Gastrocnemius medialis (tissue), 4 donors: ENCODE results near the gene MEIOB. TPM values are rescaled to one million over a fixed set of nuclear protein-coding genes. Genes with fewer than 3 reads are reported as not detected.

ENCODE experiments used
- ATAC-seq, 2 donors: fragments of 150-250 bp; one replicate each; pipeline ENCODE4 v1.9.1; 2016
- DNase-seq, 2 donors: peaks; one replicate each; pipeline ENCODE4 v3.0.0-alpha.2; 2019
- H3K27ac ChIP-seq, 4 donors: fragments of 200-600 bp; sonication (generic); 1 replicate in 1 of 4; 2 replicates in 3 of 4; pipeline ENCODE4 v1.5.1; 2016 to 2018; ENCODE audit warnings: mild to moderate bottlenecking in 2 of 4, moderate library complexity in 1 of 4
- H3K27me3 ChIP-seq, 3 donors: fragments of 200-600 bp; sonication (generic) in 2 of 3; 1 replicate in 1 of 3; 2 replicates in 2 of 3; pipeline versions ENCODE4 v1.5.1 to v1.6.0; 2016 to 2019; ENCODE audit warnings: mild to moderate bottlenecking in 1 of 3, moderate library complexity in 1 of 3
- H3K36me3 ChIP-seq, 2 donors: fragments of 200-600 bp; sonication (generic) in 1 of 2; one replicate each; pipeline ENCODE4 v1.5.1; 2017 to 2018
- H3K4me1 ChIP-seq, 2 donors: fragments of 200-600 bp; sonication (generic) in 1 of 2; one replicate each; pipeline ENCODE4 v1.5.1; 2016 to 2017; ENCODE audit warnings: mild to moderate bottlenecking in 2 of 2
- H3K4me3 ChIP-seq, 4 donors: fragments of 200-600 bp; sonication (generic) in 3 of 4; 1 replicate in 1 of 4; 2 replicates in 3 of 4; pipeline ENCODE4 v1.5.1; 2016 to 2019; ENCODE audit warnings: mild to moderate bottlenecking in 2 of 4
- H3K9me3 ChIP-seq, 3 donors: fragments of 200-600 bp; sonication (generic) in 2 of 3; 1 replicate in 1 of 3; 2 replicates in 2 of 3; pipeline ENCODE4 v1.5.1; 2016 to 2019
- POLR2A ChIP-seq, 2 donors: fragments of 450-650 bp; IDR thresholded peaks; one replicate each; pipeline ENCODE4 v1.6.1; 2017; ENCODE audit warnings: antibody characterized with exemption in 2 of 2, mild to moderate bottlenecking in 2 of 2, moderate library complexity in 2 of 2
- in situ Hi-C, 4 donors: fragments of 200-750 bp; cut with MboI; loops; one replicate each; pipeline versions ENCODE4 v1.15.0 to v1.8.0; 2017; ENCODE audit warnings: low sequenced_read_pairs in 4 of 4
- intact Hi-C: fragments of 100-400 bp; cut with DNase I; formaldehyde crosslinking; loops from one replicate; pipeline ENCODE4 v1.15.1; 2023; ENCODE audit warnings: low total_unique reads
- total RNA-seq, 4 donors: library from RNA; depleted of rRNA; stranded (reverse); fragments of >200 nt; gene quantifications; one replicate each; pipeline versions ENCODE4 v1.1.0 to v1.2.3, GENCODE V29; 2016
- TF ChIP-seq, protein P1 (sequence below), 5 experiments: fragments of 450-650 bp in 3 of 5; fragments of 200-600 bp in 2 of 5; sonication (generic) in 2 of 5; IDR thresholded peaks in 4 of 5; conservative IDR thresholded peaks in 1 of 5; 1 replicate in 4 of 5; 2 replicates in 1 of 5; pipeline ENCODE4 v1.5.1; 2016 to 2019; ENCODE audit warnings: antibody characterized with exemption in 5 of 5, mild to moderate bottlenecking in 3 of 5, moderate library complexity in 3 of 5

The MEIOB gene
- total RNA-seq, 4 donors from 2014 or later: not detected

DNA sequence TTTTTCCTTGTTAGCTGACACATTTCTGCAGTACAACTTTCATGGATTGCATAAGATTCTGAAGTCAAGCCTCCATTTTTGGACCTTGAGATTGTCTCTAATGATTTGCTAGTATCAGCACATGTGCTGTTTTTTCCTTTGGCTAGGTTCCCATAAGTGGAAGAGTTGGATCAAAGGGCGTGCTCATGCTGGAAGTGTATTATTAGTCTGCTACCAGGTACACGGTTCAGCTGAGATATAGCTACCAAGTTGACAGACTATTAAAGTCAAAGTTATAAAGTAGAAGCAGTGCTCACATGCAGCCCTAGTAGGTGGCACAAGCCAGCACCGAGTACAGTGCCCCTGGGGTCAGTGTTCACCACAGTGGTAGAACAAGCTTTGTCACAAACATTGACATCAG is 41.8 kb downstream of the MEIOB start:
- no peak for ATAC-seq
- Histone ChIP-seq H3K27me3 (no peaks in the 10 kb centered on the region), H3K4me1 (peaks cover 37 to 38% of the 10 kb centered on the region in 2 donors), H3K36me3 (no peaks in the 10 kb centered on the region), H3K27ac (no peak overlapping the region), H3K9me3 (no peaks in the 10 kb centered on the region), H3K4me3 (no peak overlapping the region)
- DNase-seq: no peak
- intact Hi-C loops (no loop called here), in situ Hi-C loops (no loop called here)
- TF ChIP-seq, protein P1, sequence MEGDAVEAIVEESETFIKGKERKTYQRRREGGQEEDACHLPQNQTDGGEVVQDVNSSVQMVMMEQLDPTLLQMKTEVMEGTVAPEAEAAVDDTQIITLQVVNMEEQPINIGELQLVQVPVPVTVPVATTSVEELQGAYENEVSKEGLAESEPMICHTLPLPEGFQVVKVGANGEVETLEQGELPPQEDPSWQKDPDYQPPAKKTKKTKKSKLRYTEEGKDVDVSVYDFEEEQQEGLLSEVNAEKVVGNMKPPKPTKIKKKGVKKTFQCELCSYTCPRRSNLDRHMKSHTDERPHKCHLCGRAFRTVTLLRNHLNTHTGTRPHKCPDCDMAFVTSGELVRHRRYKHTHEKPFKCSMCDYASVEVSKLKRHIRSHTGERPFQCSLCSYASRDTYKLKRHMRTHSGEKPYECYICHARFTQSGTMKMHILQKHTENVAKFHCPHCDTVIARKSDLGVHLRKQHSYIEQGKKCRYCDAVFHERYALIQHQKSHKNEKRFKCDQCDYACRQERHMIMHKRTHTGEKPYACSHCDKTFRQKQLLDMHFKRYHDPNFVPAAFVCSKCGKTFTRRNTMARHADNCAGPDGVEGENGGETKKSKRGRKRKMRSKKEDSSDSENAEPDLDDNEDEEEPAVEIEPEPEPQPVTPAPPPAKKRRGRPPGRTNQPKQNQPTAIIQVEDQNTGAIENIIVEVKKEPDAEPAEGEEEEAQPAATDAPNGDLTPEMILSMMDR (IDR thresholded peaks at IDR 0.05 in 4 of 5, conservative IDR thresholded peaks at IDR 0.05 in 1 of 5): no peak
- TF ChIP-seq POLR2A (IDR thresholded peaks at IDR 0.05): no peak

GRCh38 chr16:1828645-1829410 is 43.1 kb downstream of the MEIOB start:
- in situ Hi-C loops: no loop called here
- Histone ChIP-seq H3K4me1 (peaks cover 51 to 52% of the 10 kb centered on the region in 2 donors), H3K4me3 (peak overlapping the region in 1 of 4 donors; percentile 99), H3K27ac (no peak overlapping the region), H3K27me3 (no peaks in the 10 kb centered on the region), H3K36me3 (no peaks in the 10 kb centered on the region), H3K9me3 (no peaks in the 10 kb centered on the region)
- ATAC-seq (no peak), DNase-seq (no peak)
- TF ChIP-seq, protein P1 (IDR thresholded peaks at IDR 0.05 in 4 of 5, conservative IDR thresholded peaks at IDR 0.05 in 1 of 5): no peak
- no peak for TF ChIP-seq POLR2A (IDR thresholded peaks at IDR 0.05)
- intact Hi-C loops: loop anchor here (5.0 kb wide), 2 partner anchors 407 to 438 kb away; partner anchors contain the start of genes RNPS1 and UQCC4

GRCh38 chr16:1826691-1827573 is 45.0 kb downstream of the MEIOB start, which contains the start of the genes FAHD1 and HAGH:
TSS of gene FAHD1 (plus strand) at chr16:1827206. CDS start at chr16:1827239, 33 bp downstream.
TSS of gene HAGH (minus strand) at chr16:1826825. CDS start at chr16:1826787, 38 bp downstream.
- ATAC-seq: peak; percentile 92
- Histone ChIP-seq H3K36me3 (peaks cover 0 to 8% of the 10 kb centered on the region in 2 donors), H3K27me3 (no peaks in the 10 kb centered on the region), H3K4me3 (peak within 1 kb of the TSS; percentile 74 to 99 (median 89)), H3K9me3 (no peaks in the 10 kb centered on the region), H3K27ac (peak within 1 kb of the TSS; percentile 83 to 99 (median 92)), H3K4me1 (peaks cover 56 to 60% of the 10 kb centered on the region in 2 donors)
- in situ Hi-C loops: no loop called here
- intact Hi-C loops: loop anchor here (1.0 to 5.0 kb wide), 6 partner anchors 44 to 440 kb away; partner anchors contain the start of genes EME2, MAPK8IP3, MRPS34 and NUBP2
- peak; percentile 68 to 70 for TF ChIP-seq POLR2A (IDR thresholded peaks at IDR 0.05)
- TF ChIP-seq, protein P1 (IDR thresholded peaks at IDR 0.05 in 4 of 5, conservative IDR thresholded peaks at IDR 0.05 in 1 of 5): peak in 2 of 5 experiments; percentile 33 to 37
- peak; percentile 92 to 93 for DNase-seq

DNA sequence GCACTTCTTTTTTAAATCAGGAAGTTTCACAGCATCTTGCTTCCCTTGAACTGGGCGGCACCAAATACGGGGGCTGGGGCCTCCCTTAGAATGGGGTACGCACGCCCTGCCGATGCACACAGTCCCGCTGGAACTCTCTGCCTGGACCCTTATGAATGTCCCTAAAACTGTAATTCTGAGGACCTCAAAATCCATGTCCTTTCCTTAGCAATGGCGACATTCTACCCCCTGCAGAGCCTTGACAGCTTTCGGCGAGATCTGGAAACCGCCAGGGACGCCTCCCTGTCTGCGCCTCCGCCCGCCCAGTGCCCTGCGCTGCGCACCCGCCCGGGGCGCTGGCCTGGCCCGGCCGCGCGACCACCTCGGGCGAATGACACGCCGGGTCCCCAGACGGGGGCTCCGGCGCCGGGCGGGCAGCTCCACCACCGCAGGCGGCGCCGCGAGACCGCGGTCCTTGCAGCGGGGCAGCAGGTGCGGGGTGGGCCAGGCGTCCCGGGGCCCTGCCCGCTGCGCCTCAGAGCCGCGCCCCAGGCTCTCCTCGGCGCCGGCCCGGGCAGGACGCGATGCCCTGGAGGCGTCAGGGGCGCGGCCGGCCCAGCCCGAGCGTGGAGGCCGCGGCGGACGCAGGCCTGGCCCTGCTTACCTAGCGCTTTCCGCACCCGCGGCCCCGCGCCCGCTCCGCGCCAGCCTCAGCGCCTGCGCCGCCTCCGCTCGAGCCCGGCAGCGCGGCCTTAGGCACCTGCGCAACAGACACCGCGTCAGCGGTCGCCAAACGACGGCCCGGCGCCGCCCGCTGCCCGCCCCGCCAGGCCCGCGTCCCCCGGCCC is 45.9 kb downstream of the MEIOB start:
- peak overlapping the region; percentile 70 to 99 (median 92) for H3K27ac ChIP-seq
- ATAC-seq: peak; percentile 73 to 74
- H3K27me3 ChIP-seq: no peaks in the 10 kb centered on the region
- H3K36me3 ChIP-seq: peaks cover 0 to 15% of the 10 kb centered on the region in 2 donors
- H3K9me3 ChIP-seq: no peaks in the 10 kb centered on the region
- H3K4me1 ChIP-seq: peaks cover 56 to 60% of the 10 kb centered on the region in 2 donors
- H3K4me3 ChIP-seq: peak overlapping the region; percentile 56 to 99 (median 80)
- in situ Hi-C loops (no loop called here), intact Hi-C loops (loop anchor here (1.0 to 5.0 kb wide), 6 partner anchors 43 to 441 kb away; partner anchors contain the start of genes EME2, MAPK8IP3, MRPS34 and NUBP2)
- TF ChIP-seq, protein P1 (IDR thresholded peaks at IDR 0.05 in 4 of 5, conservative IDR thresholded peaks at IDR 0.05 in 1 of 5): peak in 3 of 5 experiments; percentile 16 to 23 (median 17)
- TF ChIP-seq POLR2A (IDR thresholded peaks at IDR 0.05): no peak
- peak in 1 of 2 donors; percentile 20 for DNase-seq
